ENCODE measurements around the gene EMD.

GRCh38 chrX:154371017-154371788 lies 7.9 kb upstream of the EMD start:
- TF ChIP-seq EZH2 (IDR thresholded peaks at IDR 0.05) (no peak), CTCF (IDR thresholded peaks at IDR 0.05) (no peak), EZH2phosphoT487 (IDR thresholded peaks at IDR 0.05) (no peak)

Measured in neural progenitor cell (in vitro differentiated cells).